Prostate gland (tissue), 2 donors: ENCODE data around the gene TRIM7.

Source experiments
- CTCF ChIP-seq, 4 experiments: fragments of 200-600 bp in 2 of 4; fragments of 450-650 bp in 2 of 4; sonication (generic) in 2 of 4; IDR thresholded peaks; 1 replicate in 3 of 4; 2 replicates in 1 of 4; pipeline ENCODE4 v1.5.1; 2016 to 2019; ENCODE audit warnings: antibody characterized with exemption in 4 of 4, mild to moderate bottlenecking in 2 of 4, moderate library complexity in 2 of 4
- POLR2A ChIP-seq: fragments of 450-650 bp; IDR thresholded peaks from one replicate; pipeline ENCODE4 v1.6.1; 2016; ENCODE audit warnings: antibody characterized with exemption, mild to moderate bottlenecking

DNA sequence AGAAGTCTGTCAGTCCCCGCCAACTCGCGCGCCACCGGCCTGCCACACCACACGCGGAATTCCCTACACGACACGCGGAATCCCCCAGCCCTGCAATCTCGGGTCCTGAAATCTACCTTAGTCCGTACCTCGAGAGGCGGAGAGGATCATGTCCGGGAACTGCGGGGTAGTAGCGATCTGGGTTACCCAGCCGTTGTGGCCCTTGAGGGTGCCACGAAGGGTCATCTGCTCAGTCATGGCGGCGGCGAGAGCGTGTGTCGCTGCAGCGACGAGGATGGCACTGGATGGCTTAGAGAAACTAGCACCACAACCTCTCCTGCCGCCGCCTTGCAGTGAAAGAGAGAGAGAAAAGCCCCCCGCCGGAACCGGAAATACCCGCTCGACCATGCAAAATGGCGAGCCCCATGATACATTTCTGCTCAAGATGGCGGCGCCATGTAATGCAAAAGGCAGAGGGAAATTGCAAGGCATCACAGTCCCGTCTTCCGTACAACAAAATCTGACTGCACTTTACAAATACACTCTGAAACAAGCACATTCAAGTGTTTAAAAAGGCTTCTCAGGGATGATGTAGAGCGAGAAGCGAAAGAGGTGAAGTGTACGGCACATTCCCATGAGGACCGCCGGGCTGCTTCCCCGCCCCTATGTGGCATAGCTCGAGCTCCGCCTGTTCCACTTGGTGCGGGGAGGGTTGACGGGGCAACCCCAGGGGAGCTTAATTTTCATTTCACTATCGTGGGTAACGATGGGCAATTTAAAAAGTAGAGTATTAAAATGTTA is 38.8 kb upstream of the TRIM7 start, which contains the start of gene RACK1:
- TF ChIP-seq CTCF (IDR thresholded peaks at IDR 0.05), result no peak
- TF ChIP-seq POLR2A, result peak; percentile 30
